ENCODE results near the gene TUBB4B.

DNA sequence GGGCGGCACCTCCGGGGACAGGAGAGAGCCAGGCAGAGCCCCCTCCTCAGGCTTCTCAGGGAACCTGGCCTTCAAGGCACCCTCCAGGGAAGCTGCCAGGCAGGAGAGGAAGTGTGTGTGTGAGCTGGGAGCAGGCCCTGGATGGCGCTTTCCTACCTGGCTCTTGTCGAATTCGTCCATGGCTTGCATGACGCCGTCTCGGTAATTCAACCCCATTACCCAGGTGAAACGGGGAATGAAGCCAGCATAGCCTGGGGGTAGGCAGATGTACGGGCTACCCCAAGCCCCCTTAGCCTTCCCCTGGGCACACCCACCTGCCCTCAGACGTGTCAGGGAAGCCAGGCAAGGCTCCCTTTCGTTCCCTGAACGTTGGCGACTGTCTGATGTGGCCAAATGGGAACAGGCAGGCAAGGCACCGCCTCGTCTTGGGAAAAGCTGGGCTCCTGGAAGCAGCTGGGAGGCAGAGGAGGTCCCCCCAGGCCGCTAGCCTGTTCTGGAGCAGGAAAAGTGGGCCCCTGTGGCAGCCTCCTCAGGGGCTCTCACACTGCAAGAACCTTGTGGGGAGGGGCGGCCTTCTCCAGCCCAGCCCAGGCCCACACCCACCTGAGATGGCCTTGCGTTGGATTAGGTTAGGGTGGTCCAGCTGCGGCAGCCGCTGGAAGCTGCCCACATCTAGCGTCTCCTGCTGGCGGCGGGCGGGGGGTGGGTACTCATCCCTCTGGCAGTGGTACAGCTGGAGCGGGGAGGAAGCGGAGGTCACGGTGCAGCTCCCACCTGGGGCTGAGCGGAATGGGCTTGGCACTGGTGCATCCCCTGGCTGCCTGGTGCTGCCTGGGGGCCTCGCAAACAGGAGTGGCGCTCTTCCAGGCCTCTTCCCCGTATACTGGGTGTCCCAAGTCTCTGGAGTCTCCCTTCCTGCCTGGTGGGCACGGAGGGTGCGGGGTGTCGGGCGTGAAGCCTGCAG, 3.7 kb downstream of the TUBB4B start:
- TF ChIP-seq, protein P1, sequence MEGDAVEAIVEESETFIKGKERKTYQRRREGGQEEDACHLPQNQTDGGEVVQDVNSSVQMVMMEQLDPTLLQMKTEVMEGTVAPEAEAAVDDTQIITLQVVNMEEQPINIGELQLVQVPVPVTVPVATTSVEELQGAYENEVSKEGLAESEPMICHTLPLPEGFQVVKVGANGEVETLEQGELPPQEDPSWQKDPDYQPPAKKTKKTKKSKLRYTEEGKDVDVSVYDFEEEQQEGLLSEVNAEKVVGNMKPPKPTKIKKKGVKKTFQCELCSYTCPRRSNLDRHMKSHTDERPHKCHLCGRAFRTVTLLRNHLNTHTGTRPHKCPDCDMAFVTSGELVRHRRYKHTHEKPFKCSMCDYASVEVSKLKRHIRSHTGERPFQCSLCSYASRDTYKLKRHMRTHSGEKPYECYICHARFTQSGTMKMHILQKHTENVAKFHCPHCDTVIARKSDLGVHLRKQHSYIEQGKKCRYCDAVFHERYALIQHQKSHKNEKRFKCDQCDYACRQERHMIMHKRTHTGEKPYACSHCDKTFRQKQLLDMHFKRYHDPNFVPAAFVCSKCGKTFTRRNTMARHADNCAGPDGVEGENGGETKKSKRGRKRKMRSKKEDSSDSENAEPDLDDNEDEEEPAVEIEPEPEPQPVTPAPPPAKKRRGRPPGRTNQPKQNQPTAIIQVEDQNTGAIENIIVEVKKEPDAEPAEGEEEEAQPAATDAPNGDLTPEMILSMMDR (IDR thresholded peaks at IDR 0.05): no peak
- no peak for TF ChIP-seq POLR2A (IDR thresholded peaks at IDR 0.05)

Measured in Peyer's patch (tissue), 4 donors.